Ishikawa (cell line): ENCODE data around the gene SBNO1.

Experiments
- CEBPB ChIP-seq: IDR thresholded peaks from 2 replicates; pipeline ENCODE4 v1.6.1; 2012
- EGR1 ChIP-seq: IDR thresholded peaks from 2 replicates; pipeline ENCODE4 v1.6.1; 2012
- EP300 ChIP-seq: IDR thresholded peaks from 2 replicates; pipeline ENCODE4 v1.6.1; 2012; ENCODE audit warnings: borderline replicate concordance
- NFIC ChIP-seq: IDR thresholded peaks from 2 replicates; pipeline ENCODE4 v1.6.1; 2012
- RAD21 ChIP-seq: IDR thresholded peaks from 2 replicates; pipeline ENCODE4 v1.6.1; 2012; ENCODE audit warnings: low read depth
- TAF1 ChIP-seq: IDR thresholded peaks from 2 replicates; pipeline ENCODE4 v1.6.1; 2012; ENCODE audit warnings: low read depth, mild to moderate bottlenecking
- YY1 ChIP-seq: IDR thresholded peaks from 2 replicates; pipeline ENCODE4 v1.6.1; 2012; ENCODE audit warnings: low read depth
- TF ChIP-seq, protein P1 (sequence below): IDR thresholded peaks from 2 replicates; pipeline ENCODE4 v1.6.1; 2012
- TF ChIP-seq, protein P2 (sequence below): IDR thresholded peaks from 2 replicates; pipeline ENCODE4 v1.6.1; 2012; ENCODE audit warnings: low read depth, mild to moderate bottlenecking
- TF ChIP-seq, protein P3 (sequence below): IDR thresholded peaks from 2 replicates; pipeline ENCODE4 v1.6.1; 2012

DNA sequence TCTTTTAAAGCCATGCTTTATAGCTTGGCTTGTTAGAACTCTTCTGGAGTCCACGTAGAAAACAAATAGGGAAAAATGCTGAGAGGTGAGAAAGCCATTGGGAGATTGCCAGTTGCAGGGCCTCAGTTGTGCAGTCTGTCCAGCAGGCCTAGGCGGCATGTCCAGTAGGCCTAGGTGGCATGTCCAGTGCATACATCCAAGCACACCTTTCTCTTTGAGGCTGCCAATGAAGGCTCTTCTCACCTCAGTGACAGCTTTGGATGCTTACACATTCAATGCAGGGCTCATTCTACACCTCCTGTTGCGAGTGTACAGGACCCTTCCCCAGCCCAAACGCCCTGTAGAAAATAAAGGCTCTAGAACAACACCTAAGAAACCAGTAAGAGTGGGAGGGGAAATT lies 106.1 kb downstream of the SBNO1 start:
- TF ChIP-seq, protein P1, sequence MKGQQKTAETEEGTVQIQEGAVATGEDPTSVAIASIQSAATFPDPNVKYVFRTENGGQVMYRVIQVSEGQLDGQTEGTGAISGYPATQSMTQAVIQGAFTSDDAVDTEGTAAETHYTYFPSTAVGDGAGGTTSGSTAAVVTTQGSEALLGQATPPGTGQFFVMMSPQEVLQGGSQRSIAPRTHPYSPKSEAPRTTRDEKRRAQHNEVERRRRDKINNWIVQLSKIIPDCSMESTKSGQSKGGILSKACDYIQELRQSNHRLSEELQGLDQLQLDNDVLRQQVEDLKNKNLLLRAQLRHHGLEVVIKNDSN, result no peak
- TF ChIP-seq, protein P2, sequence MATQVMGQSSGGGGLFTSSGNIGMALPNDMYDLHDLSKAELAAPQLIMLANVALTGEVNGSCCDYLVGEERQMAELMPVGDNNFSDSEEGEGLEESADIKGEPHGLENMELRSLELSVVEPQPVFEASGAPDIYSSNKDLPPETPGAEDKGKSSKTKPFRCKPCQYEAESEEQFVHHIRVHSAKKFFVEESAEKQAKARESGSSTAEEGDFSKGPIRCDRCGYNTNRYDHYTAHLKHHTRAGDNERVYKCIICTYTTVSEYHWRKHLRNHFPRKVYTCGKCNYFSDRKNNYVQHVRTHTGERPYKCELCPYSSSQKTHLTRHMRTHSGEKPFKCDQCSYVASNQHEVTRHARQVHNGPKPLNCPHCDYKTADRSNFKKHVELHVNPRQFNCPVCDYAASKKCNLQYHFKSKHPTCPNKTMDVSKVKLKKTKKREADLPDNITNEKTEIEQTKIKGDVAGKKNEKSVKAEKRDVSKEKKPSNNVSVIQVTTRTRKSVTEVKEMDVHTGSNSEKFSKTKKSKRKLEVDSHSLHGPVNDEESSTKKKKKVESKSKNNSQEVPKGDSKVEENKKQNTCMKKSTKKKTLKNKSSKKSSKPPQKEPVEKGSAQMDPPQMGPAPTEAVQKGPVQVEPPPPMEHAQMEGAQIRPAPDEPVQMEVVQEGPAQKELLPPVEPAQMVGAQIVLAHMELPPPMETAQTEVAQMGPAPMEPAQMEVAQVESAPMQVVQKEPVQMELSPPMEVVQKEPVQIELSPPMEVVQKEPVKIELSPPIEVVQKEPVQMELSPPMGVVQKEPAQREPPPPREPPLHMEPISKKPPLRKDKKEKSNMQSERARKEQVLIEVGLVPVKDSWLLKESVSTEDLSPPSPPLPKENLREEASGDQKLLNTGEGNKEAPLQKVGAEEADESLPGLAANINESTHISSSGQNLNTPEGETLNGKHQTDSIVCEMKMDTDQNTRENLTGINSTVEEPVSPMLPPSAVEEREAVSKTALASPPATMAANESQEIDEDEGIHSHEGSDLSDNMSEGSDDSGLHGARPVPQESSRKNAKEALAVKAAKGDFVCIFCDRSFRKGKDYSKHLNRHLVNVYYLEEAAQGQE, result no peak
- TF ChIP-seq NFIC (no peak), RAD21 (no peak), EGR1 (no peak), YY1 (no peak), EP300 (no peak), CEBPB (no peak), TAF1 (no peak)
- TF ChIP-seq, protein P3, sequence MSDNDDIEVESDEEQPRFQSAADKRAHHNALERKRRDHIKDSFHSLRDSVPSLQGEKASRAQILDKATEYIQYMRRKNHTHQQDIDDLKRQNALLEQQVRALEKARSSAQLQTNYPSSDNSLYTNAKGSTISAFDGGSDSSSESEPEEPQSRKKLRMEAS, result no peak
